Kidney (tissue), 14 donors: ENCODE measurements around the gene SEC23B. TPM values are rescaled to one million over a fixed set of nuclear protein-coding genes. Genes with fewer than 3 reads are reported as not detected.

Experiments
- DNase-seq, 5 donors: peaks; one replicate each; pipeline ENCODE4 v3.0.0-alpha.2; 2013 to 2020
- FAIRE-seq: peaks from 2 replicates; lab custom pipeline; 2012; peaks lifted over from hg19 to GRCh38; lab: Jason Lieb, UNC
- H3K27ac ChIP-seq, 2 donors: one replicate each; pipeline ENCODE4 v1.7.0; 2013; ENCODE audit warnings: low read depth in 2 of 2, low read length in 2 of 2, inconsistent platforms in 1 of 2
- H3K27me3 ChIP-seq: one replicate; pipeline ENCODE4 v1.7.1; 2013; ENCODE audit warnings: low read length, inconsistent platforms; ENCODE audit not compliant: control insufficient read depth, insufficient read depth
- H3K36me3 ChIP-seq, 3 donors: one replicate each; pipeline versions ENCODE4 v1.7.0 to v1.7.1; 2013; ENCODE audit warnings: low read length in 3 of 3, control low read depth in 1 of 3, inconsistent platforms in 1 of 3; ENCODE audit not compliant: insufficient read depth in 3 of 3, control insufficient read depth in 2 of 3
- H3K4me1 ChIP-seq, 3 donors: one replicate each; pipeline versions ENCODE4 v1.7.0 to v1.7.1; 2013; ENCODE audit warnings: low read length in 3 of 3, inconsistent platforms in 1 of 3, low read depth in 1 of 3; ENCODE audit not compliant: control insufficient read depth in 2 of 3, insufficient read depth in 2 of 3
- H3K4me3 ChIP-seq, 3 donors: one replicate each; pipeline versions ENCODE4 v1.7.0 to v1.8.1; 2013; ENCODE audit warnings: low read length in 3 of 3, control low read depth in 1 of 3, inconsistent platforms in 1 of 3
- H3K9ac ChIP-seq, 3 donors: one replicate each; pipeline versions ENCODE4 v1.7.0 to v1.7.1; 2013; ENCODE audit warnings: low read length in 3 of 3, control low read depth in 1 of 3, inconsistent platforms in 1 of 3
- H3K9me3 ChIP-seq, 3 donors: one replicate each; pipeline versions ENCODE4 v1.7.0 to v1.7.1; 2013; ENCODE audit warnings: low read length in 3 of 3, control low read depth in 1 of 3, inconsistent platforms in 1 of 3; ENCODE audit not compliant: control insufficient read depth in 2 of 3, insufficient read depth in 1 of 3
- intact Hi-C: fragments of 100-400 bp; cut with DNase I; formaldehyde crosslinking; loops from one replicate; pipeline ENCODE4 v1.11.1; 2022
- polyA plus RNA-seq: library from polyadenylated mRNA; stranded (reverse); fragments of 350-450 nt; fragmentation: Illumina TruSeq; extraction: RNeasy Lipid Tissue Mini Kit (QIAGEN cat#74804); gene quantifications from one replicate; pipeline ENCODE4 v1.2.3, GENCODE V29; 2014; ENCODE audit warnings: low read depth, low replicate concordance; ENCODE audit not compliant: insufficient read depth
- total RNA-seq: library from RNA; stranded (reverse); fragmentation: NEBNext Ultra II Directional; extraction: Animal tissue kit (Norgen Biotek cat#: 25700); gene quantifications from one replicate; pipeline ENCODE4 v1.2.1, GENCODE V29; 2021
- TF ChIP-seq, protein P1 (sequence below): IDR thresholded peaks from 3 replicates; pipeline ENCODE4 v1.5.1; 2012; ENCODE audit warnings: mild to moderate bottlenecking, moderate library complexity, borderline replicate concordance; ENCODE audit not compliant: insufficient read depth; ENCODE audit errors: extremely low read depth
- donor health status: control.
- donor health status: control.
- donor health status: control.
- donor health status: control.
- donor health status: control.
- donor health status: DM: yes; HTN: yes; CAD: no.
- donor health status: Normal renal cell carcinoma (clear cell type).

SEC23B gene
- total and polyA plus RNA-seq, 2 donors from 2014 or later, result 46.4 to 67.3 TPM

DNA sequence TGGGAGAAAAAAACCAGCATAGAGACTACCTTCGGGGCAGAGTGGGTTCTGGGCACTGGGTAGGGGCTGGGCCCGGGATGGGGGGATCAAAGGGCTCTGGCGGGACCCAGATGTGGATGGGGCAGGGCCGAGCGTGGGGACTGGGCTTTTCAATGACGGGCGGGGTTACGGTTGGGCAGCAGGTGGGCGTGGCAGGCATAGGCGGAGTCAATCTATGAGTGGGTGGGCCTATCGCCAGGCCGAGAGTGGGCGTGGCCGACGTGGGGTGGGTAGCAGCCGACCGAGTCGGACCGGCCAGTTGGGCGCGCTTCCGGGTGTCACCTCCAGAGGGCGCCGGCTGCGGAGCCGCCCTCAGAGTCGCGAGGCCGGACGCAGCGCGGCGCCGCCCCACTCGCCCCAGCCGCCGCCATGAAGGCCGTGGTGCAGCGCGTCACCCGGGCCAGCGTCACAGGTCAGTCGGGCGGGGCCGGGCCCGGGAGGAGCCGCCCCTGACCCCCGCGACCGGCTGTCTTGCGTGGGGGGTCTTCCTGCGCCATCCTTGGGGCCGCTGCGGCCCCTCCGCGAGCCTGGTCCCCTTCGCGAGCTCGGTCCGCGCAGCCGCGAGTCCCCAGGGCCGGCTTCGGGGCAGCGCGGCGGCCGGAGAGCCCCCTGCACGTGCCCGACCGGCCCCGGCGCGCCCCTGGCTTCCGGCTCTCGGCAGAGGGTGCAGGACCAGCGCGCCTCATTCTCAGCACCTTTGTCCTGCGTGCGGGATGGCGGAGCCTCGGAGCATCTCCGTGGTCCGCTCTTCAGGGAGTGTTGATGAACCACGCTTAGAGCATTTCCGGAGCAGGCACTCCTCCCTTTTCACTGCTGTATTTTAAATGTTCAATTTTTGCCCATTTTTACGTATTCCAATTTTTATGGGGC lies 80.2 kb downstream of the SEC23B start, which contains the start of gene DTD1:
TSS of gene DTD1 (plus strand) at position 390 of the 909 bp plus-strand sequence. CDS start at position 409, 19 bp downstream.
- Histone ChIP-seq H3K36me3 (no peaks in the 10 kb centered on the region), H3K4me3 (peak within 1 kb of the TSS; percentile 87 to 95 (median 93)), H3K27ac (peak within 1 kb of the TSS; percentile 37 to 43), H3K27me3 (no peaks in the 10 kb centered on the region), H3K4me1 (no peaks in the 10 kb centered on the region), H3K9ac (peak within 1 kb of the TSS; percentile 65 to 81 (median 73)), H3K9me3 (no peaks in the 10 kb centered on the region)
- TF ChIP-seq, protein P1, sequence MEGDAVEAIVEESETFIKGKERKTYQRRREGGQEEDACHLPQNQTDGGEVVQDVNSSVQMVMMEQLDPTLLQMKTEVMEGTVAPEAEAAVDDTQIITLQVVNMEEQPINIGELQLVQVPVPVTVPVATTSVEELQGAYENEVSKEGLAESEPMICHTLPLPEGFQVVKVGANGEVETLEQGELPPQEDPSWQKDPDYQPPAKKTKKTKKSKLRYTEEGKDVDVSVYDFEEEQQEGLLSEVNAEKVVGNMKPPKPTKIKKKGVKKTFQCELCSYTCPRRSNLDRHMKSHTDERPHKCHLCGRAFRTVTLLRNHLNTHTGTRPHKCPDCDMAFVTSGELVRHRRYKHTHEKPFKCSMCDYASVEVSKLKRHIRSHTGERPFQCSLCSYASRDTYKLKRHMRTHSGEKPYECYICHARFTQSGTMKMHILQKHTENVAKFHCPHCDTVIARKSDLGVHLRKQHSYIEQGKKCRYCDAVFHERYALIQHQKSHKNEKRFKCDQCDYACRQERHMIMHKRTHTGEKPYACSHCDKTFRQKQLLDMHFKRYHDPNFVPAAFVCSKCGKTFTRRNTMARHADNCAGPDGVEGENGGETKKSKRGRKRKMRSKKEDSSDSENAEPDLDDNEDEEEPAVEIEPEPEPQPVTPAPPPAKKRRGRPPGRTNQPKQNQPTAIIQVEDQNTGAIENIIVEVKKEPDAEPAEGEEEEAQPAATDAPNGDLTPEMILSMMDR, result peak; percentile 61
- no peak for FAIRE-seq
- peak; percentile 90 to 98 (median 92) for DNase-seq
- intact Hi-C loops, result no loop called here

DNA sequence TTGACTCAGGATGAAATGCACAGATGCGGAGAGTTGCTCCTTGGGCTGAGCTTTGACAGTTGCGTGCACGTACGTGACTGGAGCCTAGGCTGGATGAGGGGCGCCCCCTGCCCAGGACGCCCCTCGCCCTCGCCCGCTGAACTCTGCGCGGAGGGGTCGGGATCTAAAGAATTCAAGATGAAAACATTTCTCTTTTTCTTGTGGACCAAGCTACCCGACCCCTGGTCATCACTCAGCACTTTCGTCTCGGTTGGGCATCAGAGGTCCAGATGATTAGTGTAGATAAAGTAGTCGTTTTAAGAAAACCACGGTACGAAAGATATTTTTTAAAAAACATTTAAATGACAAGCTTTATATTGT lies 80.8 kb downstream of the SEC23B start:
- H3K9me3 ChIP-seq, result no peaks in the 10 kb centered on the region
- FAIRE-seq, result no peak
- H3K36me3 ChIP-seq, result no peaks in the 10 kb centered on the region
- H3K27ac ChIP-seq, result peak overlapping the region; percentile 37 to 43
- intact Hi-C loops, result no loop called here
- H3K4me1 ChIP-seq, result no peaks in the 10 kb centered on the region
- peak overlapping the region; percentile 87 to 95 (median 93) for H3K4me3 ChIP-seq
- TF ChIP-seq, protein P1, result no peak
- peak in 2 of 5 donors; percentile 34 to 63 for DNase-seq
- no peaks in the 10 kb centered on the region for H3K27me3 ChIP-seq
- H3K9ac ChIP-seq, result peak overlapping the region; percentile 65 to 81 (median 73)

DNA sequence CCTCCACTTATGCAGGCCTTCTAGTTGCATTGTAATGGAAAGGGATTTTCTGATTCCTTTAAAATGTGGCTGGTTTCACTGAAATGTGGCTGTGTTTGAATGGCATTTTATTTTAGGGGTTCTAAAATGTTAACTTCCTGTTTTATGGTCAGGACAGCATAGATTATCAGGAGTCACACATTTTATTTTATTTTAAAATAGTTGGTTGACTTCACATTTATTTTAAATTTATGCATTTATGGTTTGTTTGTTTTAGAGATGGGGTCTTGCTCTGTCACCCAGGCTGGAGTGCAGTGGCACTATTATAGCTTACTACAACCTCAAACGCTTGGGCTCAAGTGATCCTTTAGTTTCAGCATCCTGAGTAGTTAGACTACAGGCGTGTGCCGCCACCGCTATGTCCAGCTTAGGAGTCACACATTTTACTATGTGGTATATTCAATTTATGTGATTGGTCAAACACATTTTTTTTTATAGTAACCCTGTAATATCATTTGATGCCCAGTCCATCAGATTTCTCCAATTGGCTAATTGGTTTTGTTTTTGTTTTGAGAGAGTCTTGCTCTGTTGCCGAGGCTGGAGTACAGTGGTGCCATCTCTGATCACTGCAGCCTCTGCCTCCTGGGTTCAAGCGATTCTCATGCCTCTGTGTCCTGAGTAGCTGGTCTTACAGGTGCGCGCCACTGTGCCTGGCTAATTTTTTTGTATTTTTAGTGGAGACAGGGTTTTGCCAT lies 82.4 kb downstream of the SEC23B start:
- TF ChIP-seq, protein P1, result no peak
- no peaks in the 10 kb centered on the region for H3K27me3 ChIP-seq
- H3K36me3 ChIP-seq, result peaks cover 0 to 5% (median 0%) of the 10 kb centered on the region in 3 donors
- no peak overlapping the region for H3K4me3 ChIP-seq
- FAIRE-seq, result no peak
- H3K9ac ChIP-seq, result no peak overlapping the region
- no peak overlapping the region for H3K27ac ChIP-seq
- DNase-seq, result no peak
- intact Hi-C loops, result no loop called here
- no peaks in the 10 kb centered on the region for H3K9me3 ChIP-seq
- no peaks in the 10 kb centered on the region for H3K4me1 ChIP-seq
